K562 (cell line): ENCODE results near the gene TRAPPC1. TPM values are rescaled to one million over a fixed set of nuclear protein-coding genes. Genes with fewer than 3 reads are reported as not detected.

Experiments used
- ATF7 ChIP-seq: fragments of 450-650 bp; IDR thresholded peaks from 2 replicates; pipeline ENCODE4 v1.7.1; 2014; ENCODE audit warnings: mild to moderate bottlenecking, moderate library complexity
- CCNT2 ChIP-seq: IDR thresholded peaks from 2 replicates; pipeline ENCODE4 v1.6.1; 2011; ENCODE audit warnings: borderline replicate concordance, low read depth, mild to moderate bottlenecking, moderate library complexity, mixed read lengths, low read length; ENCODE audit not compliant: insufficient read length; ENCODE audit errors: extremely low read depth
- CTBP1 ChIP-seq: fragments of 450-650 bp; IDR thresholded peaks from 2 replicates; pipeline ENCODE4 v1.6.1; 2016; ENCODE audit warnings: borderline replicate concordance
- DPF2 ChIP-seq: fragments of 450-650 bp; IDR thresholded peaks from 2 replicates; pipeline ENCODE4 v1.6.1; 2016
- EGR1 ChIP-seq: fragments of 450-650 bp; conservative IDR thresholded peaks from 2 replicates; pipeline ENCODE4 v1.6.1; 2017; ENCODE audit warnings: mild to moderate bottlenecking
- GATA2 ChIP-seq: sonication (generic); formaldehyde crosslinking; IDR thresholded peaks from 2 replicates; pipeline ENCODE4 v1.4.0; 2020; ENCODE audit warnings: mild to moderate bottlenecking, missing genetic modification reagents
- HMG20B ChIP-seq: fragments of 250-450 bp; sonication (Bioruptor Pico); IDR thresholded peaks from 2 replicates; pipeline ENCODE4 v1.5.0; 2021; ENCODE audit warnings: mild to moderate bottlenecking
- ILK ChIP-seq: fragments of 450-650 bp; IDR thresholded peaks from 2 replicates; pipeline ENCODE4 v1.6.1; 2016; ENCODE audit warnings: missing genetic modification characterization, low read depth, mild to moderate bottlenecking, missing compliant biosample characterization, moderate library complexity, borderline replicate concordance
- MTA3 ChIP-seq: fragments of 450-650 bp; formaldehyde crosslinking; IDR thresholded peaks from 2 replicates; pipeline ENCODE4 v1.6.1; 2017; ENCODE audit warnings: mild to moderate bottlenecking, borderline replicate concordance
- NRF1 ChIP-seq, 2 experiments: fragments of 450-650 bp; IDR thresholded peaks in 1 of 2; conservative IDR thresholded peaks in 1 of 2; 2 replicates each; pipeline ENCODE4 v1.6.1; 2014; ENCODE audit warnings: mild to moderate bottlenecking in 2 of 2
- PHF8 ChIP-seq: fragments of 200-600 bp; sonication (generic); IDR thresholded peaks from 2 replicates; pipeline ENCODE4 v1.6.1; 2012; ENCODE audit warnings: mixed run types, mild to moderate bottlenecking, inconsistent platforms, low read length, moderate library complexity, borderline replicate concordance
- POLR2G ChIP-seq: fragments of 200-400 bp; formaldehyde crosslinking; IDR thresholded peaks from 2 replicates; pipeline ENCODE4 v1.6.1; 2017; ENCODE audit warnings: low read depth, mild to moderate bottlenecking, antibody characterized with exemption, low read length, moderate library complexity
- PRDM10 ChIP-seq: fragments of 450-650 bp; IDR thresholded peaks from 2 replicates; pipeline ENCODE4 v1.6.1; 2018; ENCODE audit not compliant: partially characterized antibody
- SETDB1 ChIP-seq: IDR thresholded peaks from one replicate; pipeline ENCODE4 v1.6.1; 2012; ENCODE audit warnings: low read length, control low read depth, inconsistent platforms
- STAT5A ChIP-seq: IDR thresholded peaks from 2 replicates; pipeline ENCODE4 v1.6.1; 2012; ENCODE audit warnings: low read length, inconsistent platforms, borderline replicate concordance
- VEZF1 ChIP-seq: fragments of 200-800 bp; sonication (Bioruptor generic); IDR thresholded peaks from 2 replicates; pipeline ENCODE4 v1.6.1; 2017; ENCODE audit warnings: missing genetic modification characterization, missing compliant biosample characterization
- YBX1 ChIP-seq: fragments of 450-650 bp; IDR thresholded peaks from 2 replicates; pipeline ENCODE4 v1.7.1; 2016; ENCODE audit warnings: mild to moderate bottlenecking
- ZBTB17 ChIP-seq: fragments of 450-650 bp; formaldehyde crosslinking; IDR thresholded peaks from 2 replicates; pipeline ENCODE4 v1.4.0; 2020; ENCODE audit warnings: mild to moderate bottlenecking
- ZBTB2 ChIP-seq: fragments of 450-650 bp; IDR thresholded peaks from 2 replicates; pipeline ENCODE4 v1.6.1; 2016; ENCODE audit warnings: antibody characterized with exemption
- ZNF639 ChIP-seq, 2 experiments: fragments of 200-800 bp in 1 of 2; sonication (Bioruptor generic) in 1 of 2; sonication (generic) in 1 of 2; formaldehyde crosslinking in 1 of 2; IDR thresholded peaks in 1 of 2; conservative IDR thresholded peaks in 1 of 2; 2 replicates each; pipeline versions ENCODE4 v1.5.0 to v1.6.1; 2016 to 2020; ENCODE audit warnings: missing compliant biosample characterization in 1 of 2, missing genetic modification characterization in 1 of 2, missing genetic modification reagents in 1 of 2
- polyA plus RNA-seq, 8 experiments: library from polyadenylated mRNA; depleted of rRNA in 4 of 8; stranded (reverse) in 5 of 8; unstranded in 3 of 8; fragments of >200 nt; fragmentation: Nextera tagmentation in 2 of 8; fragmentation: Illumina TruSeq in 1 of 8; extraction: Ambion mirVana in 2 of 8; extraction: Trizol in 1 of 8; gene quantifications; 2 replicates each; pipeline versions ENCODE4 v1.2.1 to v1.2.3, GENCODE V29; 2011 to 2014; ENCODE audit warnings: inconsistent platforms in 1 of 8, missing spikeins in 1 of 8
- total RNA-seq, 7 experiments: library from RNA; depleted of rRNA in 6 of 7; stranded (reverse); fragments of >200 nt in 6 of 7; fragmentation: Illumina TruSeq in 2 of 7; extraction: Trizol in 2 of 7; gene quantifications; 2 replicates each; pipeline versions ENCODE4 v1.2.1 to v1.2.3, GENCODE V29; 2011 to 2021; ENCODE audit warnings: low replicate concordance in 1 of 7

TRAPPC1 gene
- total and polyA plus RNA-seq, 9 of the 15 experiments (the other 6 are each of a cell fraction or from before 2014, with no cell fraction given), result 11.7 to 82.8 (median 36.2) TPM

GRCh38 chr17:7887482-7888183 lies 44.1 kb downstream of the TRAPPC1 start (continued):
- TF ChIP-seq NRF1 (conservative IDR thresholded peaks at IDR 0.05 in 1 of 2, IDR thresholded peaks at IDR 0.05 in 1 of 2) (peak; percentile 95), MTA3 (0 out of 2 replicates have a peak, but pooled peaks have one; percentile 34), CTBP1 (peak; percentile 24; the same call in 1 of the 2 replicates), ZBTB17 (0 out of 2 replicates have a peak, but pooled peaks have one; percentile 20), STAT5A (no peak), DPF2 (0 out of 2 replicates have a peak, but pooled peaks have one; percentile 5), ZBTB2 (no peak), PHF8 (peak; percentile 36; the same call in 1 of the 2 replicates), PRDM10 (peak; percentile 50), GATA2 (peak; percentile 67; the same call in 1 of the 2 replicates), ILK (tag) (no peak), ZNF639 (CRISPR knock-in tag; conservative IDR thresholded peaks at IDR 0.05 in 1 of 2, IDR thresholded peaks at IDR 0.05 in 1 of 2) (peak in 1 of 2 experiments; percentile 51; a peak in 1 of 4 replicates), POLR2G (peak; percentile 64), ATF7 (peak; percentile 20; the same call in 1 of the 2 replicates), CCNT2 (peak; percentile 88), EGR1 (peak; percentile 32), YBX1 (no peak), VEZF1 (CRISPR knock-in tag) (peak; percentile 92), HMG20B (CRISPR knock-in tag) (no peak), SETDB1 (no peak)
